GM12878 (cell line): ENCODE measurements around the gene PRTN3. TPM values are rescaled to one million over a fixed set of nuclear protein-coding genes. Genes with fewer than 3 reads are reported as not detected.

ENCODE experiments used
- CUX1 ChIP-seq: IDR thresholded peaks from 2 replicates; pipeline ENCODE4 v1.6.1; 2012; ENCODE audit warnings: improper control_type of control experiment, low read depth, low read length; ENCODE audit not compliant: insufficient replicate concordance
- EED ChIP-seq: sonication (generic); IDR thresholded peaks from 2 replicates; pipeline ENCODE4 v1.6.1; 2016; ENCODE audit warnings: antibody characterized with exemption, low read depth
- EZH2 ChIP-seq: IDR thresholded peaks from 2 replicates; pipeline ENCODE4 v1.6.1; 2012; ENCODE audit warnings: low read depth, mild to moderate bottlenecking, control low read depth, inconsistent platforms, low read length, borderline replicate concordance; ENCODE audit not compliant: control insufficient read depth
- HDGF ChIP-seq: fragments of 450-650 bp; IDR thresholded peaks from 2 replicates; pipeline ENCODE4 v1.6.1; 2016; ENCODE audit warnings: antibody characterized with exemption
- HSF1 ChIP-seq: fragments of 150-350 bp; IDR thresholded peaks from 2 replicates; pipeline ENCODE4 v1.6.1; 2014; ENCODE audit warnings: mild to moderate bottlenecking, low read depth, low read length
- MYC ChIP-seq: IDR thresholded peaks from 2 replicates; pipeline ENCODE4 v1.6.1; 2011; ENCODE audit warnings: mild to moderate bottlenecking, low read length, moderate library complexity, inconsistent platforms; ENCODE audit not compliant: insufficient read depth, insufficient replicate concordance, insufficient read length, severe bottlenecking
- NR2F1 ChIP-seq: fragments of 450-650 bp; conservative IDR thresholded peaks from 2 replicates; pipeline ENCODE4 v1.6.1; 2017; ENCODE audit warnings: mild to moderate bottlenecking
- SMAD5 ChIP-seq: IDR thresholded peaks from 2 replicates; pipeline ENCODE4 v1.6.1; 2016; ENCODE audit warnings: antibody characterized with exemption, low read depth
- SUPT20H ChIP-seq: IDR thresholded peaks from 2 replicates; pipeline ENCODE4 v1.6.1; 2011; ENCODE audit warnings: low read depth, mild to moderate bottlenecking, low read length, moderate library complexity, borderline replicate concordance; ENCODE audit not compliant: control insufficient read depth
- TBL1XR1 ChIP-seq: IDR thresholded peaks from 2 replicates; pipeline ENCODE4 v1.6.1; 2012; ENCODE audit warnings: low read depth, low read length, improper control_type of control experiment
- WRNIP1 ChIP-seq: IDR thresholded peaks from 2 replicates; pipeline ENCODE4 v1.6.1; 2011; ENCODE audit warnings: low read depth, low read length, improper control_type of control experiment, borderline replicate concordance
- ZBTB11 ChIP-seq: fragments of 450-650 bp; formaldehyde crosslinking; IDR thresholded peaks from 2 replicates; pipeline ENCODE4 v1.5.0; 2022; ENCODE audit warnings: mild to moderate bottlenecking, missing genetic modification characterization
- ZNF592 ChIP-seq: fragments of 450-650 bp; IDR thresholded peaks from 2 replicates; pipeline ENCODE4 v1.6.1; 2017; ENCODE audit warnings: mild to moderate bottlenecking, moderate library complexity
- polyA plus RNA-seq, 11 experiments: library from polyadenylated mRNA; depleted of rRNA in 4 of 11; unstranded in 6 of 11; stranded (reverse) in 5 of 11; fragments of >200 nt; fragmentation: Nextera tagmentation in 4 of 11; fragmentation: Illumina TruSeq in 1 of 11; extraction: Ambion mirVana in 4 of 11; extraction: Trizol in 1 of 11; gene quantifications; 1 replicate in 1 of 11; 2 replicates in 10 of 11; pipeline versions ENCODE4 v1.2.1 to v1.2.3, GENCODE V29; 2011 to 2016; ENCODE audit warnings: inconsistent platforms in 2 of 11, missing spikeins in 2 of 11, low read depth in 1 of 11
- total RNA-seq, 4 experiments: library from RNA; depleted of rRNA in 3 of 4; stranded (reverse); fragments of >200 nt in 3 of 4; fragmentation: Illumina TruSeq in 1 of 4; extraction: Trizol in 1 of 4; gene quantifications; 2 replicates each; pipeline versions ENCODE4 v1.2.1 to v1.2.3, GENCODE V29; 2013 to 2021

Gene PRTN3
- total and polyA plus RNA-seq, 10 of the 15 experiments (the other 5 are each of a cell fraction or from before 2014, with no cell fraction given) = 0.08 TPM; not detected in 9

GRCh38 chr19:796692-797527 is 43.9 kb upstream of the PRTN3 start, which contains the start of gene PTBP1 (continued):
- peak; percentile 49; the same call in 1 of the 2 replicates for TF ChIP-seq ZBTB11 (CRISPR knock-in tag)
- TF ChIP-seq SMAD5 = peak; percentile 60
- peak; percentile 68 for TF ChIP-seq MYC
- TF ChIP-seq SUPT20H = no peak
- TF ChIP-seq CUX1 = no peak
- TF ChIP-seq HDGF = peak; percentile 99
- TF ChIP-seq TBL1XR1 = peak; percentile 41
- TF ChIP-seq WRNIP1 = no peak
- TF ChIP-seq NR2F1 = no peak; the same call in 1 of the 2 replicates
- TF ChIP-seq HSF1 = 0 out of 2 replicates have a peak, but pooled peaks have one; percentile 25
- no peak for TF ChIP-seq EZH2
- TF ChIP-seq ZNF592 = peak; percentile 72; the same call in 1 of the 2 replicates
- TF ChIP-seq EED = no peak
